OCI-LY3 (cell line): ENCODE results near the gene PLCB1.

ENCODE experiments used
- CTCF ChIP-seq: fragments of 200-600, 300-600 bp; sonication (generic); IDR thresholded peaks from 2 replicates; pipeline ENCODE4 v1.5.1; 2014; ENCODE audit warnings: antibody characterized with exemption, low read length, low read depth
- EZH2phosphoT487 ChIP-seq: fragments of 200-600 bp; shearing (Covaris generic); IDR thresholded peaks from 2 replicates; pipeline ENCODE4 v1.6.1; 2018; ENCODE audit warnings: antibody characterized with exemption, mixed run types, low read depth

- TF ChIP-seq CTCF (no peak), EZH2phosphoT487 (no peak)
Observed at GRCh38 chr20:8663424-8663823, 531.4 kb downstream of the PLCB1 start.
